DMS53 treated with DMSO at 0.1 percent for 48 hours (cell line): ENCODE measurements around the gene ACTR1B.
"Not testable (repeated sequence)": the region's sequence is repeated elsewhere in the genome, so short reads cannot be mapped to it uniquely, and the experiment has no call there.

Experiments
- DNase-seq: peaks from one replicate; lab custom pipeline; 2025; ENCODE audit not compliant: unreplicated experiment; lab: John Stamatoyannopoulos, UW

Gene ACTR1B

GRCh38 chr2:97663962-97664635, at the start of gene ACTR1B:
TSS of gene ACTR1B (minus strand) at chr2:97664044. CDS start at chr2:97663890, 154 bp downstream.
- peak; percentile 100 for DNase-seq

- DNase-seq = no peak
These were observed 49.0 kb upstream of the ACTR1B start for GRCh38 chr2:97712693-97713295.

GRCh38 chr2:97712175-97712574, 48.3 kb upstream of the ACTR1B start:
- not testable (repeated sequence) for DNase-seq

GRCh38 chr2:97711394-97711711, 47.5 kb upstream of the ACTR1B start:
- DNase-seq = no peak

GRCh38 chr2:97708608-97709007, 44.8 kb upstream of the ACTR1B start:
- DNase-seq = no peak

- no peak for DNase-seq
These were observed 44.2 kb upstream of the ACTR1B start for GRCh38 chr2:97708048-97708380.

GRCh38 chr2:97707362-97708047, 43.7 kb upstream of the ACTR1B start:
- DNase-seq = no peak

GRCh38 chr2:97706708-97707345, 43.0 kb upstream of the ACTR1B start:
- DNase-seq = no peak

- no peak for DNase-seq
These were observed 42.3 kb upstream of the ACTR1B start for GRCh38 chr2:97706112-97706511.

- DNase-seq = no peak
These were observed 41.1 kb upstream of the ACTR1B start for GRCh38 chr2:97704989-97705388.

- no peak for DNase-seq
These were observed 39.9 kb upstream of the ACTR1B start for GRCh38 chr2:97703741-97704140.

- no peak for DNase-seq
These were observed 39.1 kb upstream of the ACTR1B start for GRCh38 chr2:97702731-97703470.

GRCh38 chr2:97701851-97702465, 38.1 kb upstream of the ACTR1B start:
- no peak for DNase-seq

- no peak for DNase-seq
These were observed 37.3 kb upstream of the ACTR1B start for GRCh38 chr2:97701186-97701585.

- DNase-seq = peak; percentile 59
These were observed 36.1 kb upstream of the ACTR1B start for GRCh38 chr2:97699765-97700444.

- DNase-seq = no peak
These were observed 34.7 kb upstream of the ACTR1B start for GRCh38 chr2:97698530-97698929.

- peak; percentile 94 for DNase-seq
These were observed 33.7 kb upstream of the ACTR1B start for GRCh38 chr2:97697252-97698235.

- DNase-seq = no peak
These were observed 31.9 kb upstream of the ACTR1B start for GRCh38 chr2:97695744-97696143.

GRCh38 chr2:97693476-97693875, 29.6 kb upstream of the ACTR1B start:
- DNase-seq = no peak
